ENCODE data around the gene DCAF10. TPM values are rescaled to one million over a fixed set of nuclear protein-coding genes. Genes with fewer than 3 reads are reported as not detected.
"Not testable (repeated sequence)": the region's sequence is repeated elsewhere in the genome, so short reads cannot be mapped to it uniquely, and the experiment has no call there.

The DCAF10 gene
- total RNA-seq, 1 donor from 2014 or later = 17.8 TPM

GRCh38 chr9:37909326-37909725 is 108.7 kb downstream of the DCAF10 start:
- H3K4me3 ChIP-seq (ENCODE audit: low read depth, low read length) = no peak overlapping the region
- TF ChIP-seq CTCF (conservative IDR thresholded peaks at IDR 0.05; ENCODE audit: low read depth, low read length) = no peak
- DNase-seq (ENCODE audit: low read depth) = no peak

GRCh38 chr9:37909836-37910235 is 109.2 kb downstream of the DCAF10 start:
- H3K4me3 ChIP-seq (ENCODE audit: low read depth, low read length); DNase-seq (ENCODE audit: low read depth): not testable (repeated sequence)

DNA sequence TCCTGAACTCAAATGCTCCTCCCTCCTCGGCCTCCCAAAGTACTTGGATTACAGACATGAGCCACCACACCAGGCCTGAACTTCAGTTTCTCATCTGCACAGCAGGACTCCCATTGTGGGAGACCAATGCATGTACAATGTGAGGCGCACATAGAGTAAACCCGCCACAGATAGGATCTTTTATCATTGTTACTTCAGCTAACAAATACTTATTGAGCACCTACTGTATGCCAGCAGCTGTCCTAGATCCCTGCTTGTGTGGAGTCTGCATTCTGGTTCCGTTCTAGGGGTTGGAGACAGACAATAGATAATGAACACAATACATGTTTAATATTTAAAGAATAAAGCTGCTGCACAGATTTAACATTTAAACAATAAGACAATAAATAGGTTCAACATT is 109.7 kb downstream of the DCAF10 start:
- no peak for DNase-seq (ENCODE audit: low read depth)
- no peak for TF ChIP-seq CTCF (conservative IDR thresholded peaks at IDR 0.05; ENCODE audit: low read depth, low read length)
- no peak overlapping the region for H3K4me3 ChIP-seq (ENCODE audit: low read depth, low read length)

- TF ChIP-seq CTCF (conservative IDR thresholded peaks at IDR 0.05; ENCODE audit: low read depth, low read length) = no peak
- no peak overlapping the region for H3K4me3 ChIP-seq (ENCODE audit: low read depth, low read length)
Measured at GRCh38 chr9:37911271-37911681, 110.7 kb downstream of the DCAF10 start.

DNA sequence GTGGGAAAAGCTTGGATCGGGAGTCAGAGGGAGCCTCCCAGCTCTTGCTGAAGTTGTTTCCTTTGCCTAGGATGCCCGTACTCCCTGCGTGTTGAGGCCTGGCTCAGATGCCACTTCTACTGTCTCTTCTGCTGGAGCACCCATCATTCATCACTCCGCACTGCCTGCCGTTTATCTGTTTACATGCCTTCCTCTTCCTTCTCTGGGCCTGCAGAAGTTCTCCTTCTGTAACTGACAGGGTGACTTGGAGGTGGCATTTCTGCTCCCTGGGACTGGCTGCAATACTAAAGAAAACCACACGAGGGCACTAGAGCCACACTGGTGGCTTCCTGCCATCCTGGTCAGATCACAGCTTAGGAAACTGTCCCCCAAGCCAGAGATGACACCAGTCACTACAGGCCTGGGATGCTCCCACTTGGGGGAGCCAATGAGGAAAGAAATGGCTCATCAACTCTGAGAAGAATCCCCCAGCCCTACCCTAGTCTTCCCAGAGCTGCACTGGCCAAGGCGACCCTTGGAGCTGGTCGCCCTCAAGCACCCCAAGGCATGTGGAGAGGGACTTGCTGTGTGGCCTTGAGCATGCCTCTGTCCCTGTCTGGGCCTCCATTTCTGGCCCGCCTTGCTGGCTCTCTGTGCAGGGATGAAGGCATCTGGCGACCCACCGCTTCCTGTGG is 113.0 kb downstream of the DCAF10 start:
- no peak overlapping the region for H3K4me3 ChIP-seq (ENCODE audit: low read depth, low read length)
- peak; percentile 98 for TF ChIP-seq CTCF (conservative IDR thresholded peaks at IDR 0.05; ENCODE audit: low read depth, low read length)
- DNase-seq (ENCODE audit: low read depth) = no peak

More at GRCh38 chr9:37911271-37911681, 110.7 kb downstream of the DCAF10 start:
- no peak for DNase-seq (ENCODE audit: low read depth)

DNA sequence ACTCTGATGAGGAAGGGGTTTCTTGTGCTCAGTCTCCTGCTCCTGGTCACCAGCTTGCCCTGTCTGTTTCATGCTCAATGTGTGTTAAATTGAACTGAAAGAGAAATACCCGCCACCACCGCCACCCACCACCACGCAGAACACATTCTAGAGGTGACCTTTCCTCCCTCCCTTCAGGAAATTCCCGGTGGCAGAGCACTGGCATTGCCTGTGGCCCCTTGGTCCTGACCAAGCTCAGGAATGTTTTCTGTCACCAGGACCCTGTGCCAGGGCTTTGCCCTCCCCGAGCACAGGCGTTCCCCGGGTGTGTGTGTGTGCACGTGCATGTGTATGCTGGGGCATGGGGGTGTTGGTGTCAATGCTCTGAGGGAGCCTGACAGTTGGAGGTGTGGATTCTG is 113.6 kb downstream of the DCAF10 start:
- no peak for DNase-seq (ENCODE audit: low read depth)
- TF ChIP-seq CTCF (conservative IDR thresholded peaks at IDR 0.05; ENCODE audit: low read depth, low read length) = no peak
- no peak overlapping the region for H3K4me3 ChIP-seq (ENCODE audit: low read depth, low read length)

DNA sequence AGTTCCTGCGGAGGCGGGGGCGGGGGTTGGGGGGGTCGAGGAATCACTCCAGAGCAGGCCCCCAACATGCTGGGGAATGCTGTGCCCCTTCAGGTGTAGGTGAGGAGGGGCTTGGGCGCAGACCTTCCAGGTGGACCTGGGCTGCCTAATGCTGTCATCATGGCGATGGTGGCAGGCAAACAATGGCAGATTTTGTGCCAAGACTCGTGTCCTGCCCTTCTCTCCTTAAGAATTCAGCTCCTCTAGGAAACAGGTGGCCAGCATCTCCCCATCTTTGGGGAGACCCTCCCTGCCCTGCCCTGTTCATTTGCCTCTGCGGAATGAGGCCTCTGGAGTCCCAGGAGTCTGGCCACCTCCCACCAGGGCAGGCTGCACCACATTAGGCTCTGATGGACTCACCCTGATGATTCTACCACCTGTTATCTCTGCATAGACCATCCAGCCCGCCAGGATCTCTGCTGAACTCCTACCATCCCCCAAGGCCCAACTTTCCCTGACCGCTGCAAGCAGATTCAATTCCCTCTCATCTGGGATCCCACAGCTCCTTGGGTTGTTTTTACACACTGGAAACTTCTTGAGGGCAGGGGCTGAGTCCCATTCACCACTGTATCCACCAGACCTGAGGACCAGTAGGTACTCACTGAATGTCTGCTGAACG is 114.2 kb downstream of the DCAF10 start:
- TF ChIP-seq CTCF (conservative IDR thresholded peaks at IDR 0.05; ENCODE audit: low read depth, low read length) = no peak
- no peak for DNase-seq (ENCODE audit: low read depth)
- no peak overlapping the region for H3K4me3 ChIP-seq (ENCODE audit: low read depth, low read length)

Data from epithelial cell of proximal tubule (primary cell).